A549 (cell line): ENCODE measurements around the gene PPP1R37. TPM values are rescaled to one million over a fixed set of nuclear protein-coding genes. Genes with fewer than 3 reads are reported as not detected.

Experiments
- ATAC-seq, 2 experiments: fragments of 200-7000 bp in 1 of 2; fragments of >200 bp in 1 of 2; cut with Nextera tagmentation in 1 of 2; cut with Tn5 transposase in 1 of 2; 3 replicates each; pipeline versions ENCODE4 v1.8.0 to v1.9.1; 2018 to 2020; ENCODE audit warnings: mild to moderate bottlenecking in 1 of 2, moderate library complexity in 1 of 2
- CTCF ChIA-PET: fragments of 300-600 bp; sonication (Branson Sonifier 250); formaldehyde crosslinking; extraction: SDS; loops from one replicate; lab custom pipeline; 2021; ENCODE audit warnings: antibody characterized with exemption, inconsistent platforms; lab: Yijun Ruan, JAX
- POLR2A ChIA-PET: fragments of 350-600 bp; formaldehyde crosslinking; extraction: SDS; loops from one replicate; lab custom pipeline; 2021; ENCODE audit warnings: antibody characterized with exemption, inconsistent platforms; lab: Yijun Ruan, JAX
- DNase-seq, 2 experiments: peaks; one replicate each; pipeline versions ENCODE4 v3.0.0 to v3.0.0-alpha.2; 2011 to 2016; ENCODE audit warnings: low read depth in 1 of 2, low spot score in 1 of 2
- FAIRE-seq: peaks from 2 replicates; lab custom pipeline; 2011; peaks lifted over from hg19 to GRCh38; lab: Jason Lieb, UNC
- H3K27ac ChIP-seq, 2 experiments: fragments of >200 bp; sonication (Bioruptor Twin); formaldehyde crosslinking; 3 replicates each; pipeline ENCODE4 v1.5.1; 2016 to 2017
- H3K4me1 ChIP-seq: fragments of >200 bp; sonication (Bioruptor Twin); formaldehyde crosslinking; 3 replicates; pipeline ENCODE4 v1.6.1; 2016
- H3K4me2 ChIP-seq: fragments of >200 bp; sonication (Bioruptor Twin); formaldehyde crosslinking; 3 replicates; pipeline ENCODE4 v1.6.1; 2016
- H3K4me3 ChIP-seq: fragments of >200 bp; sonication (Bioruptor Twin); formaldehyde crosslinking; 3 replicates; pipeline ENCODE4 v1.5.1; 2016
- H3K9me3 ChIP-seq: fragments of >200 bp; sonication (Bioruptor Twin); formaldehyde crosslinking; 3 replicates; pipeline ENCODE4 v1.6.1; 2016
- BHLHE40 ChIP-seq: IDR thresholded peaks from 2 replicates; pipeline ENCODE4 v1.6.1; 2012; ENCODE audit warnings: low read depth, low read length, inconsistent platforms
- CEBPB ChIP-seq, 2 experiments: fragments of >200 bp in 1 of 2; sonication (Bioruptor Twin) in 1 of 2; formaldehyde crosslinking in 1 of 2; IDR thresholded peaks; 2 replicates each; pipeline ENCODE4 v1.6.1; 2012 to 2016
- CHD2 ChIP-seq: fragments of 150-350 bp; IDR thresholded peaks from 2 replicates; pipeline ENCODE4 v1.6.1; 2014; ENCODE audit warnings: low read length; ENCODE audit not compliant: partially characterized antibody
- CHD4 ChIP-seq: fragments of 200-600 bp; sonication (generic); IDR thresholded peaks from 2 replicates; pipeline ENCODE4 v1.6.1; 2016; ENCODE audit warnings: antibody characterized with exemption, mild to moderate bottlenecking, borderline replicate concordance
- E2F6 ChIP-seq: IDR thresholded peaks from 2 replicates; pipeline ENCODE4 v1.6.1; 2012; ENCODE audit warnings: low read depth, borderline replicate concordance
- GATA3 ChIP-seq: IDR thresholded peaks from 2 replicates; pipeline ENCODE4 v1.6.1; 2012; ENCODE audit warnings: borderline replicate concordance
- JUN ChIP-seq, 2 experiments: fragments of >200 bp; sonication (Bioruptor Twin); formaldehyde crosslinking; IDR thresholded peaks; 2 replicates in 1 of 2; 3 replicates in 1 of 2; pipeline ENCODE4 v1.6.1; 2016 to 2017
- MAFK ChIP-seq: fragments of 450-650 bp; IDR thresholded peaks from 2 replicates; pipeline ENCODE4 v1.6.1; 2014; ENCODE audit not compliant: partially characterized antibody
- MAX ChIP-seq: IDR thresholded peaks from 2 replicates; pipeline ENCODE4 v1.6.1; 2012
- MYC ChIP-seq: IDR thresholded peaks from 2 replicates; pipeline ENCODE4 v1.6.1; 2012; ENCODE audit warnings: mild to moderate bottlenecking, inconsistent platforms, low read length, improper control_type of control experiment, borderline replicate concordance
- NPAS2 ChIP-seq: fragments of 250-450 bp; sonication (Bioruptor Pico); IDR thresholded peaks from 2 replicates; pipeline ENCODE4 v1.8.0; 2022; ENCODE audit warnings: mild to moderate bottlenecking, moderate library complexity, borderline replicate concordance
- POLR2A ChIP-seq: IDR thresholded peaks from 2 replicates; pipeline ENCODE4 v1.6.1; 2012; ENCODE audit warnings: mild to moderate bottlenecking, low read length
- RAD21 ChIP-seq, 2 experiments: fragments of >200 bp in 1 of 2; sonication (Bioruptor Twin) in 1 of 2; formaldehyde crosslinking in 1 of 2; IDR thresholded peaks in 1 of 2; conservative IDR thresholded peaks in 1 of 2; 2 replicates in 1 of 2; 3 replicates in 1 of 2; pipeline ENCODE4 v1.6.1; 2012 to 2018; ENCODE audit warnings: inconsistent platforms in 1 of 2
- RFX5 ChIP-seq: fragments of 450-650 bp; IDR thresholded peaks from 2 replicates; pipeline ENCODE4 v1.7.1; 2014; ENCODE audit warnings: antibody characterized with exemption, mild to moderate bottlenecking, moderate library complexity
- USF2 ChIP-seq: fragments of 450-650 bp; IDR thresholded peaks from 2 replicates; pipeline ENCODE4 v1.6.1; 2014; ENCODE audit warnings: antibody characterized with exemption
- ZC3H11A ChIP-seq: fragments of 450-650 bp; IDR thresholded peaks from 2 replicates; pipeline ENCODE4 v1.6.1; 2014; ENCODE audit warnings: antibody characterized with exemption, mild to moderate bottlenecking
- WGBS: methylation state at CpG from one replicate; pipeline ENCODE4 v1.1.6; 2017; ENCODE audit errors: missing lambda C conversion rate; 5-methylcytosine and 5-hydroxymethylcytosine counted together
- polyA plus RNA-seq, 4 experiments: library from polyadenylated mRNA; depleted of rRNA in 3 of 4; stranded (reverse); fragments of >200 nt; fragmentation: RNase III in 1 of 4; extraction: RNeasy Plus Mini Kit Qiagen cat#74134 plus additional on column Dnase treatment in 1 of 4; gene quantifications; 2 replicates in 3 of 4; 3 replicates in 1 of 4; pipeline ENCODE4 v1.2.3, GENCODE V29; 2011 to 2017
- TF ChIP-seq, protein P1 (sequence below): fragments of 250-450 bp; sonication (Bioruptor Pico); IDR thresholded peaks from 2 replicates; pipeline ENCODE4 v1.5.0; 2020; ENCODE audit warnings: low read depth, mild to moderate bottlenecking, moderate library complexity
- TF ChIP-seq, protein P2 (sequence below): IDR thresholded peaks from 2 replicates; pipeline ENCODE4 v1.6.1; 2012
- TF ChIP-seq, protein P3 (sequence below): fragments of >200 bp; sonication (Bioruptor Twin); formaldehyde crosslinking; IDR thresholded peaks from 2 replicates; pipeline ENCODE4 v1.6.1; 2016
- TF ChIP-seq, protein P4 (sequence below): fragments of 200-600 bp; sonication (generic); IDR thresholded peaks from 2 replicates; pipeline ENCODE4 v1.6.1; 2016; ENCODE audit warnings: antibody characterized with exemption, mild to moderate bottlenecking, moderate library complexity
- TF ChIP-seq, protein P5 (sequence below): fragments of >200 bp; sonication (Bioruptor Twin); formaldehyde crosslinking; IDR thresholded peaks from 3 replicates; pipeline ENCODE4 v1.6.1; 2016

Gene PPP1R37
- polyA plus RNA-seq, 2 of the 4 experiments (the other 2 are of a cell fraction) = 9.1 to 21.8 TPM

- TF ChIP-seq, protein P1, sequence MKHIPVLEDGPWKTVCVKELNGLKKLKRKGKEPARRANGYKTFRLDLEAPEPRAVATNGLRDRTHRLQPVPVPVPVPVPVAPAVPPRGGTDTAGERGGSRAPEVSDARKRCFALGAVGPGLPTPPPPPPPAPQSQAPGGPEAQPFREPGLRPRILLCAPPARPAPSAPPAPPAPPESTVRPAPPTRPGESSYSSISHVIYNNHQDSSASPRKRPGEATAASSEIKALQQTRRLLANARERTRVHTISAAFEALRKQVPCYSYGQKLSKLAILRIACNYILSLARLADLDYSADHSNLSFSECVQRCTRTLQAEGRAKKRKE (CRISPR knock-in tag) = no peak
- TF ChIP-seq, protein P2, sequence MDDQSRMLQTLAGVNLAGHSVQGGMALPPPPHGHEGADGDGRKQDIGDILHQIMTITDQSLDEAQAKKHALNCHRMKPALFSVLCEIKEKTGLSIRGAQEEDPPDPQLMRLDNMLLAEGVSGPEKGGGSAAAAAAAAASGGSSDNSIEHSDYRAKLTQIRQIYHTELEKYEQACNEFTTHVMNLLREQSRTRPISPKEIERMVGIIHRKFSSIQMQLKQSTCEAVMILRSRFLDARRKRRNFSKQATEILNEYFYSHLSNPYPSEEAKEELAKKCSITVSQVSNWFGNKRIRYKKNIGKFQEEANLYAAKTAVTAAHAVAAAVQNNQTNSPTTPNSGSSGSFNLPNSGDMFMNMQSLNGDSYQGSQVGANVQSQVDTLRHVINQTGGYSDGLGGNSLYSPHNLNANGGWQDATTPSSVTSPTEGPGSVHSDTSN = no peak
- TF ChIP-seq, protein P3, sequence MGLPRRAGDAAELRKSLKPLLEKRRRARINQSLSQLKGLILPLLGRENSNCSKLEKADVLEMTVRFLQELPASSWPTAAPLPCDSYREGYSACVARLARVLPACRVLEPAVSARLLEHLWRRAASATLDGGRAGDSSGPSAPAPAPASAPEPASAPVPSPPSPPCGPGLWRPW = no peak
- TF ChIP-seq RAD21 (conservative IDR thresholded peaks at IDR 0.05 in 1 of 2, IDR thresholded peaks at IDR 0.05 in 1 of 2) = no peak
Observed at GRCh38 chr19:45177817-45178261, 84.9 kb downstream of the PPP1R37 start, which contains the start of gene TRAPPC6A (continued).

- TF ChIP-seq CHD4 (no peak), CEBPB (IDR thresholded peaks at IDR 0.05) (peak; percentile 61 to 81; a peak in 3 of 4 replicates), GATA3 (peak; percentile 50; the same call in 1 of the 2 replicates), RAD21 (conservative IDR thresholded peaks at IDR 0.05 in 1 of 2, IDR thresholded peaks at IDR 0.05 in 1 of 2) (peak in 1 of 2 experiments; percentile 6; a peak in 1 of 5 replicates), ZC3H11A (no peak), CHD2 (no peak), NPAS2 (CRISPR knock-in tag) (peak; percentile 98), MYC (peak; percentile 95), JUN (IDR thresholded peaks at IDR 0.05) (peak in 1 of 2 experiments; percentile 21; a peak in 1 of 5 replicates), MAX (peak; percentile 99), BHLHE40 (peak; percentile 78), POLR2A (peak; percentile 76), MAFK (peak; percentile 33), USF2 (peak; percentile 98), E2F6 (peak; percentile 56), RFX5 (peak; percentile 99)
- TF ChIP-seq, protein P4, sequence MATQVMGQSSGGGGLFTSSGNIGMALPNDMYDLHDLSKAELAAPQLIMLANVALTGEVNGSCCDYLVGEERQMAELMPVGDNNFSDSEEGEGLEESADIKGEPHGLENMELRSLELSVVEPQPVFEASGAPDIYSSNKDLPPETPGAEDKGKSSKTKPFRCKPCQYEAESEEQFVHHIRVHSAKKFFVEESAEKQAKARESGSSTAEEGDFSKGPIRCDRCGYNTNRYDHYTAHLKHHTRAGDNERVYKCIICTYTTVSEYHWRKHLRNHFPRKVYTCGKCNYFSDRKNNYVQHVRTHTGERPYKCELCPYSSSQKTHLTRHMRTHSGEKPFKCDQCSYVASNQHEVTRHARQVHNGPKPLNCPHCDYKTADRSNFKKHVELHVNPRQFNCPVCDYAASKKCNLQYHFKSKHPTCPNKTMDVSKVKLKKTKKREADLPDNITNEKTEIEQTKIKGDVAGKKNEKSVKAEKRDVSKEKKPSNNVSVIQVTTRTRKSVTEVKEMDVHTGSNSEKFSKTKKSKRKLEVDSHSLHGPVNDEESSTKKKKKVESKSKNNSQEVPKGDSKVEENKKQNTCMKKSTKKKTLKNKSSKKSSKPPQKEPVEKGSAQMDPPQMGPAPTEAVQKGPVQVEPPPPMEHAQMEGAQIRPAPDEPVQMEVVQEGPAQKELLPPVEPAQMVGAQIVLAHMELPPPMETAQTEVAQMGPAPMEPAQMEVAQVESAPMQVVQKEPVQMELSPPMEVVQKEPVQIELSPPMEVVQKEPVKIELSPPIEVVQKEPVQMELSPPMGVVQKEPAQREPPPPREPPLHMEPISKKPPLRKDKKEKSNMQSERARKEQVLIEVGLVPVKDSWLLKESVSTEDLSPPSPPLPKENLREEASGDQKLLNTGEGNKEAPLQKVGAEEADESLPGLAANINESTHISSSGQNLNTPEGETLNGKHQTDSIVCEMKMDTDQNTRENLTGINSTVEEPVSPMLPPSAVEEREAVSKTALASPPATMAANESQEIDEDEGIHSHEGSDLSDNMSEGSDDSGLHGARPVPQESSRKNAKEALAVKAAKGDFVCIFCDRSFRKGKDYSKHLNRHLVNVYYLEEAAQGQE = no peak
- TF ChIP-seq, protein P5, sequence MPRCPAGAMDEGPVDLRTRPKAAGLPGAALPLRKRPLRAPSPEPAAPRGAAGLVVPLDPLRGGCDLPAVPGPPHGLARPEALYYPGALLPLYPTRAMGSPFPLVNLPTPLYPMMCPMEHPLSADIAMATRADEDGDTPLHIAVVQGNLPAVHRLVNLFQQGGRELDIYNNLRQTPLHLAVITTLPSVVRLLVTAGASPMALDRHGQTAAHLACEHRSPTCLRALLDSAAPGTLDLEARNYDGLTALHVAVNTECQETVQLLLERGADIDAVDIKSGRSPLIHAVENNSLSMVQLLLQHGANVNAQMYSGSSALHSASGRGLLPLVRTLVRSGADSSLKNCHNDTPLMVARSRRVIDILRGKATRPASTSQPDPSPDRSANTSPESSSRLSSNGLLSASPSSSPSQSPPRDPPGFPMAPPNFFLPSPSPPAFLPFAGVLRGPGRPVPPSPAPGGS = 0 out of 3 replicates have a peak, but pooled peaks have one; percentile 57
- Histone ChIP-seq H3K27ac (peak within 1 kb of the TSS; percentile 76 to 85), H3K4me3 (peak within 1 kb of the TSS; percentile 71), H3K4me2 (peak within 1 kb of the TSS; percentile 92), H3K4me1 (peaks cover 11% of the 10 kb centered on the region; the same call in 2 of the 3 replicates), H3K9me3 (no peaks in the 10 kb centered on the region)
- ChIA-PET CTCF (interaction anchor here (0.6 to 2.5 kb wide), 17 partner anchors 8 to 261 kb away, joined by 3 to 18 read pairs (median 5); partner anchors contain the start of genes NKPD1 and PPP1R13L), POLR2A (interaction anchor here (0.6 to 3.3 kb wide), 14 partner anchors 8 to 515 kb away, joined by 3 to 23 read pairs (median 3); partner anchors contain the start of genes GEMIN7 and PPP1R37)
- 2% methylated on average over 51 of the region's 51 CpGs for WGBS
- DNase-seq (peak; percentile 100), ATAC-seq (peak; percentile 87 to 94), FAIRE-seq (peak; percentile 68)
Observed at GRCh38 chr19:45178262-45179071, 85.5 kb downstream of the PPP1R37 start, which contains the start of gene BLOC1S3. BLOC1S3 (plus strand) TSS chr19:45178784; CDS start chr19:45179297, 513 bp downstream.
